ENCODE measurements around the gene CHST8.

DNA sequence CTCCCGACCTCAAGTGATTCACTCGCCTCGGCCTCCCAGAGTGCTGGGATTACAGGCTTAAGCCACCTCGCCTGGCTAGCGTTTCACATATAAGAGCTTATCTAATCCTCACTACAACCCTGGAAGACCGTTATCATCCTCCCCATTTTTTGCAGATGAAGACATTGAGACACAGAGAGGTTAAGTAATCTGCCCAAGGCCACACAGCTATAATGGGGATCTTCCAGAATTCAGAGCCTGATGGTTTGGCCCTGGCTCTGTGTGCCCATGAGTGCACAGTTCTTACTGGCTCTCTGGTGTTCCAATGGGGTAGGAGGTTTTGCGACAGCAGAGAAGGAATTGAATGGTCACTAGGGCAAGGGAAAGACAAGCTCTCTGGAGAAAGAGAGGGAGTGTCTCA is 158.1 kb downstream of the CHST8 start:
- no peak for TF ChIP-seq CTCF (IDR thresholded peaks at IDR 0.05; ENCODE audit: insufficient read depth, low read length, poor library complexity, severe bottlenecking)
- no peak for TF ChIP-seq EZH2phosphoT487 (conservative IDR thresholded peaks at IDR 0.05; ENCODE audit: low read length)
